Liver (tissue), 9 donors: ENCODE data around the gene CEP76. TPM values are rescaled to one million over a fixed set of nuclear protein-coding genes. Genes with fewer than 3 reads are reported as not detected.
A peak's percentile ranks its signal among the peaks of the same experiment; 100 is the strongest.

Source experiments
- DNase-seq: peaks from one replicate; pipeline ENCODE4 v3.0.0-alpha.2; 2017; ENCODE audit warnings: low spot score
- H3K27ac ChIP-seq, 2 donors: one replicate each; pipeline ENCODE4 v1.7.0; 2013; ENCODE audit warnings: inconsistent platforms in 2 of 2, low read length in 2 of 2, control low read depth in 1 of 2, low read depth in 1 of 2, mild to moderate bottlenecking in 1 of 2
- H3K27me3 ChIP-seq, 4 donors: one replicate each; pipeline versions ENCODE4 v1.6.1 to v1.7.0; 2013; ENCODE audit warnings: low read length in 3 of 4, inconsistent platforms in 1 of 4, mild to moderate bottlenecking in 1 of 4, moderate library complexity in 1 of 4; ENCODE audit not compliant: control insufficient read depth in 4 of 4, insufficient read depth in 4 of 4
- H3K36me3 ChIP-seq, 4 donors: one replicate each; pipeline versions ENCODE4 v1.6.1 to v1.7.0; 2013; ENCODE audit warnings: low read length in 3 of 4, mild to moderate bottlenecking in 3 of 4, low read depth in 1 of 4, moderate library complexity in 1 of 4; ENCODE audit not compliant: control insufficient read depth in 4 of 4, insufficient read depth in 3 of 4
- H3K4me1 ChIP-seq, 4 donors: one replicate each; pipeline versions ENCODE4 v1.6.1 to v1.7.0; 2013; ENCODE audit warnings: low read length in 3 of 4, mild to moderate bottlenecking in 3 of 4, moderate library complexity in 1 of 4; ENCODE audit not compliant: control insufficient read depth in 4 of 4, insufficient read depth in 4 of 4
- H3K4me3 ChIP-seq, 3 donors: one replicate each; pipeline versions ENCODE4 v1.6.1 to v1.7.0; 2013; ENCODE audit warnings: low read length in 3 of 3, control low read depth in 1 of 3, low read depth in 1 of 3, mild to moderate bottlenecking in 1 of 3
- H3K9ac ChIP-seq, 2 donors: one replicate each; pipeline ENCODE4 v1.7.0; 2013; ENCODE audit warnings: low read length in 2 of 2, mild to moderate bottlenecking in 2 of 2, moderate library complexity in 2 of 2, control low read depth in 1 of 2, low read depth in 1 of 2
- H3K9me3 ChIP-seq, 4 donors: one replicate each; pipeline versions ENCODE4 v1.6.1 to v1.7.0; 2013; ENCODE audit warnings: low read length in 3 of 4; ENCODE audit not compliant: control insufficient read depth in 4 of 4
- EGR1 ChIP-seq, 2 donors: IDR thresholded peaks; 2 replicates each; pipeline ENCODE4 v1.6.1; 2016 to 2018; ENCODE audit warnings: antibody characterized with exemption in 2 of 2, low read depth in 2 of 2
- FOXA2 ChIP-seq: IDR thresholded peaks from 2 replicates; pipeline ENCODE4 v1.6.1; 2016; ENCODE audit warnings: antibody characterized with exemption
- GABPA ChIP-seq, 2 donors: IDR thresholded peaks in 1 of 2; conservative IDR thresholded peaks in 1 of 2; 2 replicates each; pipeline ENCODE4 v1.6.1; 2016; ENCODE audit warnings: antibody characterized with exemption in 2 of 2, mild to moderate bottlenecking in 1 of 2, moderate library complexity in 1 of 2
- HNF4A ChIP-seq, 2 donors: conservative IDR thresholded peaks; 2 replicates each; pipeline ENCODE4 v1.6.1; 2016; ENCODE audit warnings: antibody characterized with exemption in 2 of 2, mild to moderate bottlenecking in 2 of 2
- JUND ChIP-seq, 2 donors: IDR thresholded peaks; 2 replicates each; pipeline ENCODE4 v1.6.1; 2016; ENCODE audit warnings: antibody characterized with exemption in 2 of 2
- RAD21 ChIP-seq, 2 donors: IDR thresholded peaks; 2 replicates each; pipeline ENCODE4 v1.6.1; 2016; ENCODE audit warnings: antibody characterized with exemption in 2 of 2, mild to moderate bottlenecking in 2 of 2
- RXRA ChIP-seq, 2 donors: IDR thresholded peaks; 2 replicates each; pipeline ENCODE4 v1.6.1; 2017 to 2018; ENCODE audit warnings: antibody characterized with exemption in 2 of 2, mild to moderate bottlenecking in 1 of 2
- YY1 ChIP-seq: IDR thresholded peaks from 2 replicates; pipeline ENCODE4 v1.6.1; 2016; ENCODE audit warnings: antibody characterized with exemption, mild to moderate bottlenecking
- WGBS: extraction: QIAGEN DNeasy Blood & Tissue Kit; methylation state at CpG from one replicate; pipeline ENCODE4 v1.1.7; 2013; 5-methylcytosine and 5-hydroxymethylcytosine counted together
- polyA plus RNA-seq, 2 donors: library from polyadenylated mRNA; stranded (reverse) in 1 of 2; unstranded in 1 of 2; fragments of 200-250 nt in 1 of 2; fragments of >200 nt in 1 of 2; fragmentation: Nextera tagmentation in 1 of 2; extraction: Ambion mirVana in 1 of 2; gene quantifications; one replicate each; pipeline versions ENCODE4 v1.2.1 to v1.2.3, GENCODE V29; 2013 to 2015
- total RNA-seq, 2 donors: library from RNA; depleted of rRNA; stranded (reverse); fragments of >200 nt; gene quantifications; one replicate each; pipeline ENCODE4 v1.2.3, GENCODE V29; 2014
- TF ChIP-seq, protein P1 (sequence below): IDR thresholded peaks from 2 replicates; pipeline ENCODE4 v1.6.1; 2016; ENCODE audit warnings: antibody characterized with exemption
- TF ChIP-seq, protein P2 (sequence below): IDR thresholded peaks from 2 replicates; pipeline ENCODE4 v1.6.1; 2016; ENCODE audit warnings: antibody characterized with exemption, mild to moderate bottlenecking
- TF ChIP-seq, protein P3 (sequence below): IDR thresholded peaks from 2 replicates; pipeline ENCODE4 v1.6.1; 2016; ENCODE audit warnings: antibody characterized with exemption
- TF ChIP-seq, protein P4 (sequence below): IDR thresholded peaks from 2 replicates; pipeline ENCODE4 v1.6.1; 2016; ENCODE audit warnings: antibody characterized with exemption
- TF ChIP-seq, protein P5 (sequence below): fragments of 150-350 bp; IDR thresholded peaks from 2 replicates; pipeline ENCODE4 v1.5.1; 2017; ENCODE audit warnings: improper control_type of control experiment, low read depth, low read length; ENCODE audit not compliant: missing input control
- donor health status: healthy.
- donor health status: healthy.
- donor health status: healthy.
- donor health status: healthy.
- donor health status: healthy.

CEP76 gene
- total and polyA plus RNA-seq, 4 donors, result 1.3 to 11.8 (median 4.2) TPM

DNA sequence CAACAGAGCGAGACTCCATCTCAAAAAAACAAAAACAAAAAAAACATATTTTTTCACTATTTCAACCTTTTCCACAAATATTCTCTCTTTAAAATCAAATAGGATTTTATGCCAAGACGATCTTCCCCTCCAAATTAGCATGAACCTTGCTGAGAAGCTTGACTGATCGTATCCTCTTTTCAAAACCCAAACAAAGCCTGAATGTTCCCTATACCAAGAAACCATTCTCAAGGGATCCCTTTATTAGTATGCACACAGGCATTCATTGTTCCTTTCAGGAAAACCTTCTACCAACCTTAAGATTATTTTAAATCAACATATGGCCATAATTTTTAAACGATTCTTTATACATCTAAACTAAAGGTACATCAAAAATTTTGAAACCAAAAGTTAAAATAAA lies 50.9 kb downstream of the CEP76 start:
- 84% methylated on average over 4 of the region's 4 CpGs for WGBS

DNA sequence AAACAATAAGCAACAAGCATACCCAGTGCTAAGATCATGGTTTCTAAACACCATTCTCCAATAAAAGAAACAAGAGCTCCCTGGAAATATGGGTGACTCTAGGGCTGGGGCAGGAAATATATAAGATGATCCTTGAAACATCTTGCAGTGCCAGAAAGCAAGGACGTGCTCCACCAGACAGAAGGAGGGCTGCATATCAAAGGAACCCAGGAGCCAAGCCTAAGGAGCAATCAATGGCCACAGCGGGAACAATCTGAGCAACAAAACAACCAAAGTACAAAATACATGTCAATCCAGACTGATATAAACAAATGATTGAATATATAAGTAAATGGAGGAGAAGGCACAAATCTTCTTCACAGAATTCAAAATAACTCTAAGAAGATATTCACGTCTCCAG lies 54.8 kb downstream of the CEP76 start:
- TF ChIP-seq, protein P1, sequence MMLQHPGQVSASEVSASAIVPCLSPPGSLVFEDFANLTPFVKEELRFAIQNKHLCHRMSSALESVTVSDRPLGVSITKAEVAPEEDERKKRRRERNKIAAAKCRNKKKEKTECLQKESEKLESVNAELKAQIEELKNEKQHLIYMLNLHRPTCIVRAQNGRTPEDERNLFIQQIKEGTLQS, result no peak
- TF ChIP-seq HNF4A (conservative IDR thresholded peaks at IDR 0.05) (no peak), RAD21 (IDR thresholded peaks at IDR 0.05) (no peak), FOXA2 (no peak)
- no peak overlapping the region for H3K9ac ChIP-seq
- no peaks in the 10 kb centered on the region for H3K9me3 ChIP-seq
- H3K4me3 ChIP-seq, result no peak overlapping the region
- peaks cover 0 to 5% (median 3%) of the 10 kb centered on the region in 4 donors for H3K4me1 ChIP-seq
- H3K27me3 ChIP-seq, result no peaks in the 10 kb centered on the region
- no peaks in the 10 kb centered on the region for H3K36me3 ChIP-seq
- H3K27ac ChIP-seq, result no peak overlapping the region
- 82% methylated on average over 3 of the region's 3 CpGs for WGBS
- no peak for DNase-seq

More for the DNA sequence above, 50.9 kb downstream of the CEP76 start:
- Histone ChIP-seq H3K4me1 (peaks cover 0 to 4% (median 2%) of the 10 kb centered on the region in 4 donors), H3K9me3 (no peaks in the 10 kb centered on the region), H3K27me3 (no peaks in the 10 kb centered on the region), H3K4me3 (no peak overlapping the region), H3K36me3 (no peaks in the 10 kb centered on the region), H3K27ac (no peak overlapping the region), H3K9ac (no peak overlapping the region)
- TF ChIP-seq RAD21 (IDR thresholded peaks at IDR 0.05), result no peak
- no peak for DNase-seq

DNA sequence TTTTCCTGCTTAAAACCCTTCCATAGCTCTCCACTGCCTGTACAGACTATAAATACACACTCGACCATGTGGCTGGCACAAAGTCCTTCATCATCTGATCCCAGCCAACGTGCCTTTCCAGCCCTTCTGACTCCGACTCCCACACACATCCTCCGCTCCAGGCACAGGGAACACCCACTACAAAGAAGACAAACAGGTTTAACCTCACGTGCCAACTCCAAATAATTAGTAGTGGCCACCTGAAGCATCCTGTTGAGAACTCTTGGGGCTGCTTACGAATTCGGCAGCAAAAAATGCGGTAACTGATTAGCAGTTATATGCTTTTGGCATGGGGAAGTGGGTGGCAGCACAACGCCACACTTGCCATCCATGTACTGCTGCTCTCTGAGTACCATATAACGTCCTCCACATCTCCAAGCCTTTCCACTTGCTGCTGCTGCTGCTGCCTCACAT lies 56.7 kb downstream of the CEP76 start:
- Histone ChIP-seq H3K4me1 (peaks cover 0 to 10% (median 6%) of the 10 kb centered on the region in 4 donors), H3K27ac (peak overlapping the region in 1 of 2 donors; percentile 26), H3K27me3 (no peaks in the 10 kb centered on the region), H3K9ac (no peak overlapping the region), H3K9me3 (no peaks in the 10 kb centered on the region), H3K4me3 (no peak overlapping the region), H3K36me3 (no peaks in the 10 kb centered on the region)
- no peak for DNase-seq
- TF ChIP-seq, protein P2, sequence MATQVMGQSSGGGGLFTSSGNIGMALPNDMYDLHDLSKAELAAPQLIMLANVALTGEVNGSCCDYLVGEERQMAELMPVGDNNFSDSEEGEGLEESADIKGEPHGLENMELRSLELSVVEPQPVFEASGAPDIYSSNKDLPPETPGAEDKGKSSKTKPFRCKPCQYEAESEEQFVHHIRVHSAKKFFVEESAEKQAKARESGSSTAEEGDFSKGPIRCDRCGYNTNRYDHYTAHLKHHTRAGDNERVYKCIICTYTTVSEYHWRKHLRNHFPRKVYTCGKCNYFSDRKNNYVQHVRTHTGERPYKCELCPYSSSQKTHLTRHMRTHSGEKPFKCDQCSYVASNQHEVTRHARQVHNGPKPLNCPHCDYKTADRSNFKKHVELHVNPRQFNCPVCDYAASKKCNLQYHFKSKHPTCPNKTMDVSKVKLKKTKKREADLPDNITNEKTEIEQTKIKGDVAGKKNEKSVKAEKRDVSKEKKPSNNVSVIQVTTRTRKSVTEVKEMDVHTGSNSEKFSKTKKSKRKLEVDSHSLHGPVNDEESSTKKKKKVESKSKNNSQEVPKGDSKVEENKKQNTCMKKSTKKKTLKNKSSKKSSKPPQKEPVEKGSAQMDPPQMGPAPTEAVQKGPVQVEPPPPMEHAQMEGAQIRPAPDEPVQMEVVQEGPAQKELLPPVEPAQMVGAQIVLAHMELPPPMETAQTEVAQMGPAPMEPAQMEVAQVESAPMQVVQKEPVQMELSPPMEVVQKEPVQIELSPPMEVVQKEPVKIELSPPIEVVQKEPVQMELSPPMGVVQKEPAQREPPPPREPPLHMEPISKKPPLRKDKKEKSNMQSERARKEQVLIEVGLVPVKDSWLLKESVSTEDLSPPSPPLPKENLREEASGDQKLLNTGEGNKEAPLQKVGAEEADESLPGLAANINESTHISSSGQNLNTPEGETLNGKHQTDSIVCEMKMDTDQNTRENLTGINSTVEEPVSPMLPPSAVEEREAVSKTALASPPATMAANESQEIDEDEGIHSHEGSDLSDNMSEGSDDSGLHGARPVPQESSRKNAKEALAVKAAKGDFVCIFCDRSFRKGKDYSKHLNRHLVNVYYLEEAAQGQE, result no peak
- TF ChIP-seq JUND (IDR thresholded peaks at IDR 0.05), result no peak
- no peak for TF ChIP-seq GABPA (IDR thresholded peaks at IDR 0.05 in 1 of 2, conservative IDR thresholded peaks at IDR 0.05 in 1 of 2)
- TF ChIP-seq, protein P3, sequence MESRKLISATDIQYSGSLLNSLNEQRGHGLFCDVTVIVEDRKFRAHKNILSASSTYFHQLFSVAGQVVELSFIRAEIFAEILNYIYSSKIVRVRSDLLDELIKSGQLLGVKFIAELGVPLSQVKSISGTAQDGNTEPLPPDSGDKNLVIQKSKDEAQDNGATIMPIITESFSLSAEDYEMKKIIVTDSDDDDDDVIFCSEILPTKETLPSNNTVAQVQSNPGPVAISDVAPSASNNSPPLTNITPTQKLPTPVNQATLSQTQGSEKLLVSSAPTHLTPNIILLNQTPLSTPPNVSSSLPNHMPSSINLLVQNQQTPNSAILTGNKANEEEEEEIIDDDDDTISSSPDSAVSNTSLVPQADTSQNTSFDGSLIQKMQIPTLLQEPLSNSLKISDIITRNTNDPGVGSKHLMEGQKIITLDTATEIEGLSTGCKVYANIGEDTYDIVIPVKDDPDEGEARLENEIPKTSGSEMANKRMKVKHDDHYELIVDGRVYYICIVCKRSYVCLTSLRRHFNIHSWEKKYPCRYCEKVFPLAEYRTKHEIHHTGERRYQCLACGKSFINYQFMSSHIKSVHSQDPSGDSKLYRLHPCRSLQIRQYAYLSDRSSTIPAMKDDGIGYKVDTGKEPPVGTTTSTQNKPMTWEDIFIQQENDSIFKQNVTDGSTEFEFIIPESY, result no peak
- peak in 1 of 2 donors; percentile 45 for TF ChIP-seq HNF4A (conservative IDR thresholded peaks at IDR 0.05)
- TF ChIP-seq, protein P4, sequence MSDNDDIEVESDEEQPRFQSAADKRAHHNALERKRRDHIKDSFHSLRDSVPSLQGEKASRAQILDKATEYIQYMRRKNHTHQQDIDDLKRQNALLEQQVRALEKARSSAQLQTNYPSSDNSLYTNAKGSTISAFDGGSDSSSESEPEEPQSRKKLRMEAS, result peak; percentile 29
- TF ChIP-seq, protein P5, sequence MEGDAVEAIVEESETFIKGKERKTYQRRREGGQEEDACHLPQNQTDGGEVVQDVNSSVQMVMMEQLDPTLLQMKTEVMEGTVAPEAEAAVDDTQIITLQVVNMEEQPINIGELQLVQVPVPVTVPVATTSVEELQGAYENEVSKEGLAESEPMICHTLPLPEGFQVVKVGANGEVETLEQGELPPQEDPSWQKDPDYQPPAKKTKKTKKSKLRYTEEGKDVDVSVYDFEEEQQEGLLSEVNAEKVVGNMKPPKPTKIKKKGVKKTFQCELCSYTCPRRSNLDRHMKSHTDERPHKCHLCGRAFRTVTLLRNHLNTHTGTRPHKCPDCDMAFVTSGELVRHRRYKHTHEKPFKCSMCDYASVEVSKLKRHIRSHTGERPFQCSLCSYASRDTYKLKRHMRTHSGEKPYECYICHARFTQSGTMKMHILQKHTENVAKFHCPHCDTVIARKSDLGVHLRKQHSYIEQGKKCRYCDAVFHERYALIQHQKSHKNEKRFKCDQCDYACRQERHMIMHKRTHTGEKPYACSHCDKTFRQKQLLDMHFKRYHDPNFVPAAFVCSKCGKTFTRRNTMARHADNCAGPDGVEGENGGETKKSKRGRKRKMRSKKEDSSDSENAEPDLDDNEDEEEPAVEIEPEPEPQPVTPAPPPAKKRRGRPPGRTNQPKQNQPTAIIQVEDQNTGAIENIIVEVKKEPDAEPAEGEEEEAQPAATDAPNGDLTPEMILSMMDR, result no peak
- peak; percentile 24 for TF ChIP-seq YY1
- peak in 1 of 2 donors; percentile 80 for TF ChIP-seq EGR1 (IDR thresholded peaks at IDR 0.05; ENCODE audit: low read depth in 2 of 2)
- TF ChIP-seq RXRA (IDR thresholded peaks at IDR 0.05), result peak in 1 of 2 donors; percentile 18
- 60% methylated on average over 10 of the region's 10 CpGs for WGBS
